ENCODE measurements around the gene PDPK1.

PDPK1 gene

DNA sequence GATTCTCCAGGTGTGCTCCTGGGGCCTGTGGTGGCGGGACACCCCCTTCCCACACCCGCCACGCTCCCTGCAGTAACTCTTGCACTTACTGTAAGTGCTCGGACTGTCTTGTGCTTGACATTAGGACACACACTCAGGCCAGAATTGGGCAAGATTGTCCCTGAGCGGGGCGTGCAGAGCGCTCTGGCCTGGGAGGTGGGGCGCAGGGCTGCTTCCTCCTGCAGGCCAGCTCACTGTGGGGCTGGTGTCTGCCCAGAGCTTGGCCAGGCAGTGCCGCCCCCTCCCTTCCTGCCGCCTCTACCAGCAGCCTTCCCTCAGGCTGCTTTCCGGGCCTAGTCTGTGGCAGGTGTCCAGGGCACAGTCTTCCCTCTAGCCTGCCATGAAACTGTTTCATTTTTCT, 30.2 kb upstream of the PDPK1 start:
- no peak for DNase-seq

DNA sequence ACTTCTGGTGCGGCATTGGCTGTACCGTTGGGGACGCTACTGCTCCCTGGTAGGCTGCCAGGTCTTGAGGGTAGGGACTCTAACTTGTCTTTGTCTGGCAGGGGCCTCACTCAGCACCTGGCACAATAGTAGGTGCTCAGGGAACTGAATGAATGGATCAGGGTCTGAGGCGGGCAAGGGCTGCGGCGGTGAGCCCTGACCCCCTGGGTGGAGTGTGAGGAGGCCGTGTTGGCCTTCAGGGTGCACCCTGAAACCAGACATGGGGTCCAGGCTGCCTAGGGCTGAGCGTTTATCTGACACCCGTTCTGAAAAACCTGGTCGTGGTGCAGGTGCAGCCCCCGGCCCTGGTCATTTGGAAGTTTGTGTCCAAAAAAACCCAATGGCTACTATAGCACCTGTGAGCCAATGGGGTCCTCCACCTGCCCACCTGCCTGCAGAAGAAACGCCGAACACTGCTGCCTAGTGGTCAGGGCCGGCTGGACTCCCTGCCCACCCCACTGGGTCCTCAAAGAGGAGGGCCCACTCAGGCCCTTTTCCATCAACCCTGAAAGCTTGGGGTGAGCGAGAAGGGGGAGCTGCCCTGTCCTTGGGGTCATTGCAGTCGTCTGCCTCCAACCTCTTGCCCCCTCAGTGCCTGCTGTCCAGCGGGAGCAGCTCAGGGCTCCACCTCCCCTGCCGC, 29.0 kb upstream of the PDPK1 start:
- DNase-seq = no peak

DNA sequence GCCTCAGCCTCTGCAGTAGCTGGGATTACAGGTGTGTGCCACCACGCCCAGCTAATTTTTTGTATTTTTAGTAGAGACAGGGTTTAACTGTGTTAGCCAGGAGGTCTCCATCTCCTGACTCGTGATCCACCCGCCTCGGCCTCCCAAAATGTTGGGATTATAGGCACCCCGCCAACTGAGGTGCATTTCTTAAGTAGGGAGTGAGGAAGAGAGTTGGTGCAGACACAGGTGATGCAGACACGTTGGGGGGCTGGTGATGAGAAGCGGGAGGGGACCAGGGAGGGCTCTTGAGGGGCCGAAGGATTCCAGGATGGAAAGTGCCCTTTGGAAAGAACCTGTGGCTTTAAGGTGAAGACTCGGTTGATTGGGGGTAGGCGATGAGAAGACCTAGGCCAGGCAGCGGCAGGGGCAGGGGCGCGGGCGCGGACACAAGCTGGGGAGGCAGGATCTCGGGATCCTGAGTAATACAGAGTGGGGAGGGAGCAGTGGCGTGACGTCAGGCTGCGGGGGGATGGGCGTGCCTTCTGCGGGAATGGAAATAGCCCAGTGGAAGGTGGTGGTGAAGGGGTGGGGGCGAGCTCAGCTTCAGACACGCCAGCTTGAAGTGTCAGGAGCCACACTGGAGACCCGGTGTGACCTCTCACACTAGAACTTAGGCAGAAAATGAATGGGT, 26.6 kb upstream of the PDPK1 start:
- no peak for DNase-seq

DNA sequence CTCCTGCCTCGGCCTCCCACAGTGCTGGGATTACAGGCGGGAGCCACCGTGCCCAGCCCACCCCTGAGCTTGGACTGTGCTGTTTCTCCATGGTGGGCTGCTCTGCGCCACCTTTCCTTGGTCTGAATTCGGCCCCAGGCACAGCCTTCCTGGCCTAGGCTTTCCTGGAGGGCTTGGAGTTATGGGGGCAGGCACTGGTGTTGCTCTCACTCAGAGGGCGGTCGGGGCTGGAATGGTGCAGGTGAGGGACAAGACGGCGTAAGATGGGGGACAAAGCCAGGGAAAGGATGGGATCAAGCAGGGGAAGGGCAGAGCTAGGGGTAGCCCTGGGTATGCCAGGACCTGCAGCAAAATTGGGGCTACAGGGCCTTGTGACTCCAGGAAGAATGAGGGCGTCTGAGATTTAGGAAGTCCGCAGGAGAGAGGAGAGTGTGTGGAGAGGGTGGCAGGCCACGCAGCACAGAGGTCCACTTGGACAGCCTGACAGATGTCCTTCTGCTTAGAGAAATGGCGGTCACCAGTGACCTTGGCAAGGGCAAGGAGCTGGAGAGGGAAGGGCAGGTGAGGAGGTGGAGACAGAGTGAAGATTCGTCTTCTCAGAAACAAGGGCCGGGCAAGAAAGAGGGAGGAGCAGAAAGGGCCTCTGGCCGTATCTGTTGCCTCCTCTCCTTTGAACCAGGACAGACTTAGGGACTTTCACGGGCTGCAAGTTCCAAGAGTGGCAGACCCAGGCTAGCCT, 25.7 kb upstream of the PDPK1 start:
- DNase-seq = no peak

DNA sequence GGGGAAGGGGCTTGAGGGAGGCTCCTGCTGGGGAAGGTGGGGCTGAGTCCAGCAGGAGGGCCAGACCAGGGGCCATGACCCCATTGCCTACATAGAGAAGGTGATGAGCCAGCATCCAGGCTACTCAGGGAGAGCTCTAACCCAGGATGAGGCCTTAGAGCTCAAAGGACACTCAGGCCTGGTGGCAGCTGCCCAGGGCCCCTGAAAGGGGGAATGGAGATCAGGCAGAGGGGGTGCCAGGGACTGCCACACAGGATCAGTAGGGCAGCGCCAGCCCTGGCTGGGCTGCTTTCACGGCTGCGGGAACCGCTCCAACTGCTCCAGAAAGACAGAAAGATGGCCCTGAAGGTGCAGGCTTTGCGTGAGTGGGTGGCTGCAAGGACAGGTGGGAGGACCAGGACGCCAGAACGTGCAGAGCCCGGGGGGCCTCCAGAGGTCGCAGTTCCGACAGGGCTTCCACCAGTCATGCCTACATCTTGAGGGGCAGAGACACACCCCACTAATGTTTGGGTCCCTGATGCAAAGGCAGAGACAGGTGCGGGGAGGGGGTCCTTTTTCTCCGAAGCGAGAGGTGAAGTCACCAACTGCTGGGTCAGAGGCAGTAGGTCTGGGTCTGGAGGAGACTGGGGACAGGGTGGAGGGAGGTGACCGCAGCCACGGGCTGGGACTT, 25.0 kb upstream of the PDPK1 start:
- DNase-seq = no peak

DNA sequence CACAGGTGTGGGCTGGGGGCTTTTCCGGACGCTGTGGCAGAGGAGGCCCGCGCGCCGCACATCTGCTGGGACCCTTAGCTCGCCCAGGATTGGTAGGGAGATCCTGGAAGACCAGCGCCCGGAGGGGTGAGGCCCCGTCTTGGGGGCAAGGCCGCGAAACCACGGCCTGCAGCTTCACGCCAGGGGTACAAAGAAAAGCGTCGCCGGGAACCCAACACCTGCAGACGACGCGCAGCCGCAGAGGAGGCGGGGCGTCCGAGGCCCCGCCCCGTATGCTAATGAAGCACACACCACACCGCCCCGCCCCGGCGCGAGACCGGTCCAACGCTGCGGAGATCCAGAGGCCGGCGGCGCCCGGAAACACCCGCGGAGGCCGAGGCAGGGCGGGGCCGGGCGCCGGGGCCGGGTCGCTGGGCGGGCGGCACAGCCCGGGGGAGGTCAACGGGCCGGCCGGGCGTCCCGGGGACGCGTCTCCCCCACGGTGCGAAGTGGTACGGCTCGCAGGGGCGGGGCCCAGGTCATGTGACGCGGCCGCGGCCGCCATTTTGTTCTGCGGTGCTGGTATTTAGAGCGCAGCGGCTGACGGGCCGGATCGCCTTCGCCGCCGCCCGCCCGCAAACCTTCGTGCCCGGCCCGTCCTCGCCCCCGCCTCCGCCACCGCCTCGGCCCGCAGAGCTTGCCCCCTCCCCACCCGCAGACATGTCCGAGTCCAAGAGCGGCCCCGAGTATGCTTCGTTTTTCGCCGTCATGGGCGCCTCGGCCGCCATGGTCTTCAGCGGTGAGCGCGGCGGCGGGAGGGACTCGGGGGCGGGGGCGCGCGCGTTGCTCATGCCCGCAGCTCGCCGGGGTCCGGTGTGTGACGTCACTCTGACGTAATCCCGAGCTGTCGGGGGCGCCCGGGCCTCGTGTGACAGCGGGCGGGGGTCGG, 24.2 kb upstream of the PDPK1 start, which contains the start of gene ATP6V0C:
Gene ATP6V0C, plus strand, starts transcription at position 548 of the 928 bp plus-strand sequence. Its CDS starts 152 bp downstream, at position 700.
- DNase-seq = peak; percentile 91 to 92

DNA sequence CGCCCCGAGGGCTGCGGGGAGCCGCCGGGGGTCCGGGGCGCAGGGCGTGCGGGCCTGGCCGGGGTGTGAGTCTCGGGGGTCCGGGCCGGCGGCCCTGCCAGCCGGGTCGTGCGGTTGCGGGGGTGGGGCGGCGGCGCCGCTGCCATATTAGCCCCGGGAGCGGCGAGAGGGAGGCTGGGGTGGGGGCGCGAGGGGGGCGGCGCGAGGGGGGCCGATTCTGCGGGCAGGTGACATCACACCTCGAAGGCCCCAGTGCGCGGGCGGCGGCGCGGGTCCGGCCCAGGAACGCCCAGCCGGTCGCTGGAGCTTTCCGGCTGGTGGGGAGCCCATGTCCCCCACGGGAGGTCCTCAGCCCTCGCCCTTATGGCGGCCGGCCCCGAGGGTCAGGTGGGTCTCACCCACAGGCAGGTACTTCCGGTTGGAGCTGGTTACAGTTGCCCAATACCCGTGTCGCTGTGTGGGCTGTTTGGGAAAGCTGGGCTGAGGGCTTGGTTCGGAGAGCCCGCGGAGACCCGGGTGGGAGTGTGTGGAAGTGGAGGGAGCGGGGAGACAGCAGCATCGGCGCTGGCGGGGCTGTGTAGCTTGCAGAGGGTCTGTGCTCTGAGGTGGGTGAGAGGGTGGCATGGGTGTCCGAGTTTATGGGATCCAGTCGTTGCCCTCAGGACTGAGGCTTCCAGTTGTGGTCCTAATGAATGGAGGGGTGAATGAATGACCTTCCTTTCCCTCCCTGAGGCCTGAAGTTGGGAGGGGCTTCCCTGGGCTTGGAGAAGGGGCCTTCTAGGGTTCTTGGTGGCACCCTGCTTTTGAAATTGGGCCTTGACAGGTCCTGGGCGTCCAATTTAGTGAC, 23.3 kb upstream of the PDPK1 start:
- DNase-seq = peak in 1 of 2 donors; percentile 45

DNA sequence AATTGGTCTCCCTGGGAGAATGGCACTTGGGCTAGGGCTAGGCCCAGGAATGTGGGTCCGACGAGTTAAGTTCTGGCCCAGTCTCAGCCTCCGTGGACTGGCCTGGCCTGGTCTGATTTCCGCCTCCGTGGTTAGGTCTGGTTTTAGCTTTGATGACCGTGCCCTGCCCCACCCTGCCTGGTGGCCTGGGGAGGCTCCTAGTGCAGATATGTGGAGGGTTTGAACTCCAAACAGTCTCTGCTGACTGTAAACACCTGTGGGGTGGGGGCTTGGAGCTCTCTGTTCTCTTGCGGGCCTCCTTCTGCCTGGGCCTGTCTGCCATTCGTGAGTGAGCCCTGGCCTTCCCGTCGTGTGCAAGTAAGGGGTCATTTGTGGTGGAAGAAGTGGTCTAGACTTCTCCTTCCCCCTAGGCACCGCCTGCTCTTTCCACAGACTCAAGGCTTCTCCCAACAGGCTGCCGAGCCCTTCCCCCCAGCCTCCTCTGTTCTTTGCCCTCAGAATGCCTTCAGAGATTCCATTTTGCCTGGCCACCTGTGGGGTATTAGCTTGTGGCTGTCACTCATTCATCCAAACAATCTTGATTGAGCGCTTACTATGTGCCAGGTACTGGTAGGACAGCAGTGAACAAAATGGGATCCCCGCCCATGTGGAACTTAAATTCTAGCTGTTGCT, 22.5 kb upstream of the PDPK1 start:
- no peak for DNase-seq

DNA sequence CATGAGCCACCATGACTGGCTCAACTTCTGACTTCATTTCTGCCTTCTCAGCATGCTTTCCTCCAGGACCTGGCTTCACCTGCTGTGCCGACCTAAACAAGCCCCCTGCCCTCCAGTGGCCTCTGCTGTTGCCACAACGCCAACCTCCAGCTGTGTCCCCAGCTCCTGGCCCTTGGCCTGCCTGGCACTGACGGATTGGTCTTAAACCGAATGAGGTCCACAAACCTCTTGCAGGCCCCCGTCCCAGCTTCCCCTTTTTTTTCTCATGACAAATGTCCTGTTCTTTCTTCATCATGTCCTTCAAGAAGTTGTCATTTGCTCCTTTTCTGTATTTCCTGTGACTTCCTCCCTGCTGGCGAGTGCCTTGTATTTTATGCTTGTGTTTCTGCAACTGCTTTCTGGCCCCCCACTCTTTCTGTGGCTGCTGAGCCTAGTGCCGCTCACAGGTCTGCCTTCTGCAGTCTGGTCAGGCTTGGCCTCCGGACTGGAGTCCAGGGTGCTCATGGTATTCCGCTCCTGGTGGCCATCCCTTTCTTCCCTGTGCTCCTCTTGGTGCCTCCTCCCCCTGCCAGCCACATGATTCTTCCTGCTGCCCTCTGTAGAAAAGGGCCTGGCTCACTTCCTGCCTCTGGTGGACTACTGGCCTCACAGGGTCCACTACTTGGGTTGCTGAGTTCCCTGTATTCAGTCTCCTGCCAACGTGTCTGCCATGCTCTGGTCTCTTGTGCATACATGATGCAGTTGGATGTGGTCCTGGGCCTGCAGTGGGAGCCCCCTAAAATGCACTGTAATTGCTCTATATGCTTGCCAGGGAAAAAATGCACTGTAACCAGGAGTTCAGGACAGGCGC, 21.2 kb upstream of the PDPK1 start:
- DNase-seq = no peak

DNA sequence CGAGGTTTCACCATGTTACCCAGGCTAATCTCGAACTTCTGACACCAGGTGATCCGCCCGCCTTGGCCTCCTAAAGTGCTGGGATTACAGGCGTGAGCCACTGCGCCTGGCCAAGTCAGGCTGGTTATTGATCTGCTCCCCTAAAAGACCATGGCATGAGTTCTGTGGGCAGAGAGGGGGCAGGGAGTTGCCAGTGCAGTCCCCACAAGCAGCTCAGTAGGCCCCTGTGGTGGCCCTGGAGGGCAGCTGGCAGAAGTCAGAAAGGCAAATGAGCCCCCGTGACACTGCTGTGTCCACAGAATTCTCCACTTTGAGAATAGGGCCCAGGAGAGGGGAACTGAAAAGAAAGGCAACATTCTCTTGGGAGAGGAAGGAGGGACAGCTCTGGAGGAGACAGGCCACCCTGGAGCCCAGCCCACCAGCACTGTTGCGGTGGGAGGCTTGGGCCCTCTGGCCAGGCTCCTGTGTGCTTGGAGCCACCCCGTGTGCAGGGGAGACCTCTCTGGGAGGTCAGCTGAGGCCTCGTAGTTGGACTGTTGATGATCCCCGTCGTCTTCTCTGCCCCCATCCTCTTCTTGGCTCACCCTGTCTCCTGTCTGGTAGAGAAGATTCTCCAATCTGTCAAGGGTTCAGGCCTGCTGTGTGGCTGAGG, 19.7 kb upstream of the PDPK1 start:
- no peak for DNase-seq

DNA sequence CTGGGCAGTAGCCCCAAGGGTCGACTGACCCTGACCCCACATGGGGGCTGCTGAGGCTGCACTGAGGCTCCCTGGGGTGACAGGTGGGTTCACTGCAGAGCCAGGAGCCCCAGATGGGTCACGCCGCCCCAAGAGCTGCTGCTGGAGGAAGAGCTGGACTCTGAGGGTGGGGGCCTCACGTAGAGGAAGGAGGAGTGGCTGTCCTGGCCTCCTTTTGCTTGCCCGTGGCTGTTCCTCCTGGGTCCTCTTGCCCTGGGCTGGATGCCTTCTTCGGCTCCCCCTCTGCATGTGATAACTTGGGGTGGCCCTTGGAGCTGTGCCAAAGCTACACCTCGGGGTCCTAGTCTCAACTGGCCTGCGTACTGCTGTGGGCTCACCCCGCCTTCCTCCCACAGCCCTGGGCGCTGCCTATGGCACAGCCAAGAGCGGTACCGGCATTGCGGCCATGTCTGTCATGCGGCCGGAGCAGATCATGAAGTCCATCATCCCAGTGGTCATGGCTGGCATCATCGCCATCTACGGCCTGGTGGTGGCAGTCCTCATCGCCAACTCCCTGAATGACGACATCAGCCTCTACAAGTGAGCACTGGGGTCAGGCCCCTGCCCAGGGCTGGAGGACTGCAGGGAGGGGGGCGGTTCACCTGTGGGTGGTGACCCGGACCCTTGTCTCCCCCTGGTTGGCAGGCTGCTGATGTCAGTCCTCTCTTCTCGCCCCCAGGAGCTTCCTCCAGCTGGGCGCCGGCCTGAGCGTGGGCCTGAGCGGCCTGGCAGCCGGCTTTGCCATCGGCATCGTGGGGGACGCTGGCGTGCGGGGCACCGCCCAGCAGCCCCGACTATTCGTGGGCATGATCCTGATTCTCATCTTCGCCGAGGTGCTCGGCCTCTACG, 18.8 kb upstream of the PDPK1 start:
- no peak for DNase-seq

DNA sequence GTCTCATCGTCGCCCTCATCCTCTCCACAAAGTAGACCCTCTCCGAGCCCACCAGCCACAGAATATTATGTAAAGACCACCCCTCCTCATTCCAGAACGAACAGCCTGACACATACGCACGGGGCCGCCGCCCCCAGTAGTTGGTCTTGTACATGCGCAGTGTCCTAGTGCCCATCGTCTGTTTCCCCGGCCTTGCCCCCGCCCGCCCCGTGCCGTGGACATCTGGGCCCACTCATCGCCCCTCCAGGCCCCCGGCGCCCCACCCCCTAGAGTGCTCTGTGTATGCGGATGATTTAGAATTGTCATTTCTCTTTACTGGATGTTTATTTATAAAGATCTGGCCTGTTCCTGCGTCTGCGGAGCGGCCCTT, 18.1 kb upstream of the PDPK1 start:
- no peak for DNase-seq

DNA sequence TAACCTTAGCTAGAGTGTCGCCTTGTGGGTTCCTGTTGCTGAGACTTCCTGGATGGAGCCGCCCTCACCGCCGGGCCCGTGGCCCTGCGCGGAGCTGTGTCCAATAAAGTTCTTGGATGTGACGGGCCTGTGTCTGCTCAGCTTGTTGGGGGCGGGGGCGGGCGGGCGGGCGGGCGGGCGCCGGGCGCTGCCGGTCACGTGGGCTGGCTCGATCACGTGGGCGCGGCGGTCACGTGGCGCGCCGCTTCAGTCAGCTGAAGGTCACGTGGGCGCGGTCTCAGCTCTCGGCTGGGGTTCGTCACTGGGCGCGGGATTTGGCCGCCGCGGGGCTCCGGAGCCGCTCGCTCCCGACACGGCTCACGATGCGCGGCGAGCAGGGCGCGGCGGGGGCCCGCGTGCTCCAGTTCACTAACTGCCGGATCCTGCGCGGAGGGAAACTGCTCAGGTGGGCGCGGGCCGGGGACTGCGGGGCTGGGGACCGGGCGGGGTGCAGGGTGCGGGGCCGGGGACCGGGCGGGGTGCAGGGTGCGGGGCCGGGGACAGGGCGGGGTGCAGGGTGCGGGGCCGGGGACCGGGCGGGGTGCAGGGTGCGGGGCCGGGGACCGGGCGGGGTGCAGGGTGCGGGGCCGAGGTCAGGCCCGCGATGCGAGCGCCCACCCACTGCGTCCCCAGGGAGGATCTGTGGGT, 17.6 kb upstream of the PDPK1 start, which contains the start of gene AMDHD2:
Gene AMDHD2, plus strand, starts transcription at position 275 of the 687 bp plus-strand sequence. Its CDS starts 88 bp downstream, at position 363.
- peak; percentile 86 to 90 for DNase-seq

DNA sequence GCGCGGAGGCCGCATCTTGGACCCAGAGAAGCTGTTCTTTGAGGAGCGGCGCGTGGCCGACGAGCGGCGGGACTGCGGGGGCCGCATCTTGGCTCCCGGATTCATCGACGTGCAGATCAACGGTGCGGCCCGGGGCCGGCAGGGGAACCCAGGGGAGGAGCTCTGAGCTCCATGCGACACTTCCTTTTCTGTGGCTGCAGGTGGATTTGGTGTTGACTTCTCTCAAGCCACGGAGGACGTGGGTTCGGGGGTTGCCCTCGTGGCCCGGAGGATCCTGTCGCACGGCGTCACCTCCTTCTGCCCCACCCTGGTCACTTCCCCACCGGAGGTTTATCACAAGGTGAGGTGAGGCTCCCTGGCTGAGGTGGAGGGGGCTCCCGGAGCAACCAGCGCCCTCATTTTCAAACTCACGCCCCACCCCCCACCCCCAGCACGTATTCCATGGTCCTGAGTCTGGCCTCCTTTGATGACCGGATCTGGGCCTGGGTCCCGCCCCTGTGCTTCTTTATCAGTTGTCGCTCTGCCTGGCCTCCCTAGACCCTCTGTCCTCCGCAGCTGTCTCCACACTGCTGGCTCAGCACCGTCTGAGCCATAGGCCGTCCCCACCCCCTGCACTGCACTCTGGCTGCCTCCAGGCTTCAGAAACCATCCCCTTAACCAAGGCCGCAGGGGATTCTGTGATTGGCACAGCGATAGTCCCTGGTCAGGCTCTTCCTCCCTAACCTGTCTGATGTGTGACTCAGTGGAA, 16.9 kb upstream of the PDPK1 start:
- DNase-seq = peak; percentile 40 to 53

DNA sequence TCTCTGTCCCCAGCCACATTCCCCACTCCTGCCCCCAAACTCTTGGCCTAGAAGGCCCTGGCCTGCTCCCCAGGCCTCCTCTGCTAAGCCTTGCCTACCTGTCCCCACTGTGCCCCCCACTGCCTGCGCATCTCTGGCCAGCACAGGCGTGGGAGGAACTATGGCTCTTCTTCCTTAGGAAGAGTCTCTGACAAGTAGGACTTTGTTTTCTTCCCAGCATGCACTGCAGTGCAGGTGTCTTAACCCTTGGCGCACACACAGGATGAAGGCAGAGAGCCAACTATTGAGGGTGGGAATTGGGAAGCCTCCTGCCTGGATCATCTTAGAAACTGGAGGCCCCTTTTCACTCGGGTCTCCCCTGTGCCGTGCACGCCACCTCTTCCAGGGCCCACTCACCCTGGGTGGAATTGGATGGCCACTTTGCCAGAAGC, 14.0 kb upstream of the PDPK1 start:
- DNase-seq = no peak

DNA sequence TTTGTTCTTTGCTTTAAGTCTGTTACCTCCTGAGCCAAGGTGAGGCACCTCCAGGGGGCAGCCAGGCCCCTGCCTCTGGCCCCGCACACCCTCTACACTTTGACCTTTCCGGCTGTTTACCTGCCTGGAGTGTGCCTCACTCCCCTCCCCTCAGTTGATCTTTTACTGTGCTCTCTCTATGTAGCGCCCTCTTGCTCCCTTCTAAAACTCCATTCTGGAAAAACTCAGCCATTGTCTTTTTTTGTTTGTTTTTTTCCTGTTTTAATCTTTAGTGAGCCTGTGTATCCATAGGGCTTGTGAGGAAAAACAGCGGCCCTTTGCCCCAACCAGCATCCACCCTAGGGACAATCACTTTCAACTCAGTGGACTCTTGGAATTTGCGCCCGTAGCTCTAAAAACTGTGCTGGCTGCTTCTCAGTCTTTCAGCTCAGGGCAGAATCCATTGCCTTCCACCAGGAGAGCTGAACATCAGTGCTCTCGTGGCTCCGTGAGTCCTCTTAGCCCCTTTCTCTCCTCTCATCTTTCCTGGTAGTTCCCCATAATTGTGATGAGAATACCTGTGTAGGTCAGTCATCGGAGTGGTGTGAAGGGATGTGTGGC, 13.4 kb upstream of the PDPK1 start:
- no peak for DNase-seq
